HepG2 (cell line): ENCODE data around the gene RAPSN. TPM values are rescaled to one million over a fixed set of nuclear protein-coding genes. Genes with fewer than 3 reads are reported as not detected.

Experiments used
- ATF3 ChIP-seq: sonication (generic); formaldehyde crosslinking; IDR thresholded peaks from 2 replicates; pipeline ENCODE4 v1.4.0; 2020; ENCODE audit warnings: missing genetic modification reagents
- BRCA1 ChIP-seq: sonication (generic); formaldehyde crosslinking; IDR thresholded peaks from 2 replicates; pipeline ENCODE4 v1.4.0; 2020; ENCODE audit warnings: missing genetic modification reagents
- IKZF5 ChIP-seq: IDR thresholded peaks from 2 replicates; pipeline ENCODE4 v1.6.1; 2018; ENCODE audit warnings: missing genetic modification reagents, mild to moderate bottlenecking, missing compliant biosample characterization
- KLF15 ChIP-seq: sonication (generic); formaldehyde crosslinking; IDR thresholded peaks from 2 replicates; pipeline ENCODE4 v1.8.1; 2023; ENCODE audit warnings: borderline replicate concordance, mild to moderate bottlenecking, inconsistent platforms, missing genetic modification reagents, mixed read lengths
- MTERF4 ChIP-seq: sonication (generic); formaldehyde crosslinking; IDR thresholded peaks from 2 replicates; pipeline ENCODE4 v1.8.0; 2023; ENCODE audit warnings: mild to moderate bottlenecking, missing genetic modification reagents
- NR0B2 ChIP-seq: sonication (generic); formaldehyde crosslinking; IDR thresholded peaks from 2 replicates; pipeline ENCODE4 v1.4.0; 2020; ENCODE audit warnings: mild to moderate bottlenecking, missing genetic modification reagents
- NR2F2 ChIP-seq: IDR thresholded peaks from 2 replicates; pipeline ENCODE4 v1.6.1; 2012; ENCODE audit warnings: low read depth, inconsistent platforms, borderline replicate concordance
- PHB2 ChIP-seq: fragments of 450-650 bp; IDR thresholded peaks from 2 replicates; pipeline ENCODE4 v1.6.1; 2018; ENCODE audit not compliant: partially characterized antibody
- PITX1 ChIP-seq: sonication (generic); formaldehyde crosslinking; IDR thresholded peaks from 2 replicates; pipeline ENCODE4 v1.5.1; 2020; ENCODE audit warnings: mild to moderate bottlenecking, missing genetic modification reagents
- RFXANK ChIP-seq: IDR thresholded peaks from 2 replicates; pipeline ENCODE4 v1.6.1; 2016
- SAFB2 ChIP-seq: sonication (generic); formaldehyde crosslinking; IDR thresholded peaks from 2 replicates; pipeline ENCODE4 v1.5.1; 2020; ENCODE audit warnings: missing genetic modification reagents, low read depth, mild to moderate bottlenecking, borderline replicate concordance
- SIN3B ChIP-seq: fragments of 150-350 bp; IDR thresholded peaks from 2 replicates; pipeline ENCODE4 v1.6.1; 2014; ENCODE audit warnings: low read length
- STAT6 ChIP-seq: sonication (generic); formaldehyde crosslinking; IDR thresholded peaks from 2 replicates; pipeline ENCODE4 v1.4.0; 2020; ENCODE audit warnings: missing genetic modification reagents, mild to moderate bottlenecking, borderline replicate concordance
- TARDBP ChIP-seq: sonication (generic); formaldehyde crosslinking; IDR thresholded peaks from 2 replicates; pipeline ENCODE4 v1.8.0; 2022; ENCODE audit warnings: mild to moderate bottlenecking, missing genetic modification reagents
- ZBTB7A ChIP-seq: sonication (generic); formaldehyde crosslinking; IDR thresholded peaks from 2 replicates; pipeline ENCODE4 v1.8.0; 2022; ENCODE audit warnings: mild to moderate bottlenecking, missing genetic modification reagents
- ZMAT3 ChIP-seq: sonication (generic); formaldehyde crosslinking; conservative IDR thresholded peaks from 2 replicates; pipeline ENCODE4 v1.7.0; 2021; ENCODE audit warnings: missing genetic modification reagents
- ZNF652 ChIP-seq: IDR thresholded peaks from 2 replicates; pipeline ENCODE4 v1.6.1; 2016; ENCODE audit warnings: low read depth, borderline replicate concordance
- ZNF670 ChIP-seq: sonication (generic); formaldehyde crosslinking; IDR thresholded peaks from 2 replicates; pipeline ENCODE4 v1.8.0; 2022; ENCODE audit warnings: mild to moderate bottlenecking, missing genetic modification reagents, borderline replicate concordance
- ZNF724P ChIP-seq: sonication (generic); formaldehyde crosslinking; IDR thresholded peaks from 2 replicates; pipeline ENCODE4 v1.8.0; 2022; ENCODE audit warnings: missing genetic modification reagents, borderline replicate concordance
- ZNF878 ChIP-seq: sonication (generic); formaldehyde crosslinking; IDR thresholded peaks from 2 replicates; pipeline ENCODE4 v1.8.1; 2023; ENCODE audit warnings: mild to moderate bottlenecking, missing genetic modification reagents, moderate library complexity
- polyA plus RNA-seq, 8 experiments: library from polyadenylated mRNA; depleted of rRNA in 3 of 8; stranded (reverse) in 7 of 8; unstranded in 1 of 8; fragments of >200 nt; fragmentation: Illumina TruSeq in 4 of 8; extraction: Trizol in 4 of 8; gene quantifications; 2 replicates each; pipeline versions ENCODE4 v1.2.1 to v1.2.3, GENCODE V29; 2011 to 2016; ENCODE audit warnings: low read depth in 4 of 8, missing spikeins in 1 of 8, mixed read lengths in 1 of 8; ENCODE audit not compliant: insufficient read depth in 1 of 8
- total RNA-seq, 5 experiments: library from RNA; depleted of rRNA; stranded (reverse); fragments of >200 nt; fragmentation: Illumina TruSeq; extraction: Trizol; gene quantifications; 2 replicates each; pipeline ENCODE4 v1.2.3, GENCODE V29; 2016; ENCODE audit warnings: low read depth in 1 of 5
- TF ChIP-seq, protein P1 (sequence below): sonication (generic); formaldehyde crosslinking; conservative IDR thresholded peaks from 2 replicates; pipeline ENCODE4 v1.4.0; 2020; ENCODE audit warnings: missing genetic modification reagents
- TF ChIP-seq, protein P2 (sequence below): sonication (generic); formaldehyde crosslinking; IDR thresholded peaks from 2 replicates; pipeline ENCODE4 v1.5.0; 2020; ENCODE audit warnings: missing genetic modification reagents

Gene RAPSN
- total and polyA plus RNA-seq, 2 of the 13 experiments (the other 11 are each of a cell fraction or from before 2014, with no cell fraction given): 0.15 to 1.2 TPM

DNA sequence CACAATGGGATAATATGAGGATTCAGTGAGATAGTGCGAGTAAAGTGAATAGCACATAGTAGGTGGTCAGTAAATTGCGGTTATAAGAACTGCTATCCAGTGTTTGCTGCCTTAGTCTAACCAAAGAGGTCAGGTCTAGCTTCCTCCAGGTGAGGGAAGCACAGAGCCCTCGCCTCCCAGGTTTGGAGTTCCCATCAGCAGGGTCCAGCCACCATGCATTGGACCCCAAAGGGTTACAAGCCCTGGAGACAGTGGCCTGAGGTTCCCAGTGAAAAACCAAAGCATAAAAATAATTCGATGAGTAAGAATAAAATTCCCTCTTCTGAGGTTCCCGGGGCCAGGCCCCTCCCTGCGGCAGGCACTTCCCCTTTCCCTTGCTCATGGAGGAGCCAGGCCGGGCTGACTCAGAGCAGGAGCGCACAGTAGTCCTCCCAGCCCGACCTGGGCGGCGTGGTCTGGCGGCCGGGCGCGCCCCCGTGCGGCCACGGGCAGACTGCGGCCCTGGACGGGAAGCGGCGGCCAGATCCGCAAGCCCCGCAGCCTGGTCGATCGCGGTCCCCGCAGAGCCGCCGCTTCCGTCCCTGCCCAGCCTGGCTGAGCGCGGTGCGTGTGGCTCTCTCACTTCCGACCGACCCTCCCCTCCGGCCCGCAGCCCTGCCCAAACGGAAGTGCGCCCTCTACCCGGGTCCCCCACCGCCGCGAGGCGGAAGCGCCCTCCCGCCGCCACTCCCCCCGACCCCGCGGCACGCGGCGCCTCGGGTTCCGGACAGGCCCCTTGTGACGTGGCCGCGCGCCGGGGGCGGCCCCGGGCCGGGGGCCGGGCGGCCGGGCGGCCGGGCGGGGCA lies 41.0 kb downstream of the RAPSN start, which contains the start of gene SLC39A13 (continued):
- TF ChIP-seq, protein P1, sequence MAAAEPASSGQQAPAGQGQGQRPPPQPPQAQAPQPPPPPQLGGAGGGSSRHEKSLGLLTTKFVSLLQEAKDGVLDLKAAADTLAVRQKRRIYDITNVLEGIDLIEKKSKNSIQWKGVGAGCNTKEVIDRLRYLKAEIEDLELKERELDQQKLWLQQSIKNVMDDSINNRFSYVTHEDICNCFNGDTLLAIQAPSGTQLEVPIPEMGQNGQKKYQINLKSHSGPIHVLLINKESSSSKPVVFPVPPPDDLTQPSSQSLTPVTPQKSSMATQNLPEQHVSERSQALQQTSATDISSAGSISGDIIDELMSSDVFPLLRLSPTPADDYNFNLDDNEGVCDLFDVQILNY (CRISPR knock-in tag): 0 out of 2 replicates have a peak, but pooled peaks have one; percentile 57
- no peak for TF ChIP-seq KLF15 (CRISPR knock-in tag)
- no peak for TF ChIP-seq PHB2
- peak; percentile 64; the same call in 1 of the 2 replicates for TF ChIP-seq ZMAT3
- TF ChIP-seq NR0B2 (CRISPR knock-in tag): no peak; the same call in 1 of the 2 replicates
- no peak; the same call in 1 of the 2 replicates for TF ChIP-seq BRCA1 (CRISPR knock-in tag)
- no peak; the same call in 1 of the 2 replicates for TF ChIP-seq ZNF878 (CRISPR knock-in tag)
- TF ChIP-seq, protein P2, sequence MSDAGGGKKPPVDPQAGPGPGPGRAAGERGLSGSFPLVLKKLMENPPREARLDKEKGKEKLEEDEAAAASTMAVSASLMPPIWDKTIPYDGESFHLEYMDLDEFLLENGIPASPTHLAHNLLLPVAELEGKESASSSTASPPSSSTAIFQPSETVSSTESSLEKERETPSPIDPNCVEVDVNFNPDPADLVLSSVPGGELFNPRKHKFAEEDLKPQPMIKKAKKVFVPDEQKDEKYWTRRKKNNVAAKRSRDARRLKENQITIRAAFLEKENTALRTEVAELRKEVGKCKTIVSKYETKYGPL (CRISPR knock-in tag): no peak
- TF ChIP-seq PITX1 (CRISPR knock-in tag): no peak
- TF ChIP-seq SAFB2 (CRISPR knock-in tag): peak; percentile 85; the same call in 1 of the 2 replicates
- TF ChIP-seq SIN3B: peak; percentile 78
- no peak for TF ChIP-seq STAT6 (CRISPR knock-in tag)
- no peak for TF ChIP-seq ZBTB7A (CRISPR knock-in tag)
- TF ChIP-seq ZNF724P (CRISPR knock-in tag): peak; percentile 72
- TF ChIP-seq ZNF652: peak; percentile 74
- peak; percentile 87 for TF ChIP-seq IKZF5 (CRISPR knock-in tag)
- TF ChIP-seq MTERF4 (CRISPR knock-in tag): peak; percentile 87
- peak; percentile 95 for TF ChIP-seq ZNF670 (CRISPR knock-in tag)
- no peak; the same call in 1 of the 2 replicates for TF ChIP-seq NR2F2
- TF ChIP-seq ATF3: no peak
- peak; percentile 65; the same call in 1 of the 2 replicates for TF ChIP-seq RFXANK (CRISPR knock-in tag)
- TF ChIP-seq TARDBP (CRISPR knock-in tag): no peak; the same call in none of the 2 replicates
